Coronary artery (tissue), 2 donors: ENCODE results near the gene DYSF.

Experiments
- DNase-seq: peaks from one replicate; pipeline ENCODE4 v3.0.0-alpha.2; 2017; ENCODE audit warnings: low spot score
- H3K27ac ChIP-seq, 2 donors: fragments of 200-600 bp; sonication (generic); one replicate each; pipeline ENCODE4 v1.5.1; 2016 to 2019
- H3K4me3 ChIP-seq: fragments of 200-600 bp; sonication (generic); 2 replicates; pipeline ENCODE4 v1.5.1; 2016; ENCODE audit warnings: mild to moderate bottlenecking, moderate library complexity
- TF ChIP-seq, protein P1 (sequence below): fragments of 200-600 bp; sonication (generic); IDR thresholded peaks from one replicate; pipeline ENCODE4 v1.5.1; 2019; ENCODE audit warnings: antibody characterized with exemption

DYSF gene

DNA sequence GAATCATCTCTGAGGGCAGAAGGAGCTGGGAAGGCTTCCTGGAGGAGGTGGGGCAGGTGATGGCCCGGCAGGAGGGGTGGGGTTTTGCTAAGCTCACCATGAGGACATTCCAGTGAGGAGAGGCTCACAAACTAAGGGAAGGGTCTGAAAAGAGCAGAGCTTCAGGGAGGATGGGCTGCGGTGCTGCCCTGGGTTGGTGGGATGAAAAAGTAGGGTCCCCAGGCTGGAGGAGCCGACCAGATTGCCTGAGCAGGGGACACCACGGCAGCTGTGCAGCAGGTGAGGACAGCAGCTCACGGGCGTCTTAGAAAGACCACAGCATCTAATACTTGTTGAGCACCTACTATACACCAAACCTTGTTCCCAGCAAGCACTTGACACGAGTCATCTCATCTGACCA lies 82.2 kb downstream of the DYSF start:
- no peak for DNase-seq
- TF ChIP-seq, protein P1, sequence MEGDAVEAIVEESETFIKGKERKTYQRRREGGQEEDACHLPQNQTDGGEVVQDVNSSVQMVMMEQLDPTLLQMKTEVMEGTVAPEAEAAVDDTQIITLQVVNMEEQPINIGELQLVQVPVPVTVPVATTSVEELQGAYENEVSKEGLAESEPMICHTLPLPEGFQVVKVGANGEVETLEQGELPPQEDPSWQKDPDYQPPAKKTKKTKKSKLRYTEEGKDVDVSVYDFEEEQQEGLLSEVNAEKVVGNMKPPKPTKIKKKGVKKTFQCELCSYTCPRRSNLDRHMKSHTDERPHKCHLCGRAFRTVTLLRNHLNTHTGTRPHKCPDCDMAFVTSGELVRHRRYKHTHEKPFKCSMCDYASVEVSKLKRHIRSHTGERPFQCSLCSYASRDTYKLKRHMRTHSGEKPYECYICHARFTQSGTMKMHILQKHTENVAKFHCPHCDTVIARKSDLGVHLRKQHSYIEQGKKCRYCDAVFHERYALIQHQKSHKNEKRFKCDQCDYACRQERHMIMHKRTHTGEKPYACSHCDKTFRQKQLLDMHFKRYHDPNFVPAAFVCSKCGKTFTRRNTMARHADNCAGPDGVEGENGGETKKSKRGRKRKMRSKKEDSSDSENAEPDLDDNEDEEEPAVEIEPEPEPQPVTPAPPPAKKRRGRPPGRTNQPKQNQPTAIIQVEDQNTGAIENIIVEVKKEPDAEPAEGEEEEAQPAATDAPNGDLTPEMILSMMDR = no peak
- Histone ChIP-seq H3K4me3 (no peak overlapping the region), H3K27ac (no peak overlapping the region)

- H3K4me3 ChIP-seq = no peak overlapping the region
- DNase-seq = no peak
- TF ChIP-seq, protein P1 = no peak
- no peak overlapping the region for H3K27ac ChIP-seq
Observed at GRCh38 chr2:71536226-71536671, 82.9 kb downstream of the DYSF start.

GRCh38 chr2:71538241-71538640 lies 84.9 kb downstream of the DYSF start:
- TF ChIP-seq, protein P1 = no peak
- no peak overlapping the region for H3K27ac ChIP-seq
- no peak overlapping the region for H3K4me3 ChIP-seq
- no peak for DNase-seq

- DNase-seq = no peak
- TF ChIP-seq, protein P1 = no peak
Observed at GRCh38 chr2:71538656-71539265, 85.4 kb downstream of the DYSF start.

GRCh38 chr2:71540818-71541217 lies 87.5 kb downstream of the DYSF start:
- no peak for DNase-seq
- no peak overlapping the region for H3K4me3 ChIP-seq
- H3K27ac ChIP-seq = no peak overlapping the region
- TF ChIP-seq, protein P1 = no peak

More at GRCh38 chr2:71538656-71539265, 85.4 kb downstream of the DYSF start:
- Histone ChIP-seq H3K27ac (no peak overlapping the region), H3K4me3 (no peak overlapping the region)

DNA sequence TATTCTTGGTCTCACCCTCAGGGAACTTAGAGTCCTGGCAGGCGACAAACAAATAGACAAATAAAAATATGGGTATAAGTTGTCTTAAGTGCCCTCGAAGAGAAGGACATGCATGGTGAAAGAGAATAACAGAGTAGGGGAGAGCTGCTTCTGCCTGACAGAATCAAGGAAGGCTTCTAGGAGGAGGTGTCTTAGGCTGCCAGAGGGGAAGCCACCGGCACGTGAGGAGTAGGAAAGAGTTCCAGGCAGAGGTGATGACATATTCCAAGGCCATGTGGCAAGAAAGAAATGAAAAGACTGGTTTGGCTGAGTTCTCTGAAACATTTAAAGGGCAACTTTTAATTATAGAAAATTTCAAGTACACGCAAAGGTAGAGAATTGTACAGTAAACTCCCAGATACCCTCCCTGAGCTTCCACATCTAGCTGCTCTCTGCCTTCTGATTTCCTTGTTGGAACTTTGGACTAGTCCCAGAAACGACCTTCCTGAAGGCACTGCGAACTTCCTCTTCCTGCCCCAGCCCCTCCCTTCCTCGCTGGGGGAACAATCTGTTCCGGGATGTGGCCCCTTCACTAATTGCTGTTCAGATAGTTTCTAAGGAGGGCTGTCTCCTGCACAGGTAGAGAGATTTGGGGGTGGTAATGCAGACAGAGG lies 91.7 kb downstream of the DYSF start:
- TF ChIP-seq, protein P1 = no peak
- peak overlapping the region; percentile 47 for H3K4me3 ChIP-seq
- DNase-seq = no peak
- no peak overlapping the region for H3K27ac ChIP-seq
